GM18867 (cell line): ENCODE results near the gene CHST2.
A peak's percentile ranks its signal among the peaks of the same experiment; 100 is the strongest.

Source experiments
- ATAC-seq: cut with Tn5 transposase; IDR thresholded peaks from one replicate; pipeline ENCODE4 v1.9.1; 2021; ENCODE audit warnings: mild to moderate bottlenecking, moderate library complexity; ENCODE audit not compliant: unreplicated experiment

CHST2 gene

GRCh38 chr3:143098032-143098764, 21.4 kb upstream of the CHST2 start:
- no peak for ATAC-seq

- no peak for ATAC-seq
Measured at GRCh38 chr3:143099210-143099609, 20.4 kb upstream of the CHST2 start.

GRCh38 chr3:143099690-143100089, 19.9 kb upstream of the CHST2 start:
- no peak for ATAC-seq

- no peak for ATAC-seq
Measured at GRCh38 chr3:143100451-143100850, 19.1 kb upstream of the CHST2 start.

GRCh38 chr3:143101792-143102381, 17.7 kb upstream of the CHST2 start:
- ATAC-seq, result no peak

- peak; percentile 53 for ATAC-seq
Measured at GRCh38 chr3:143103652-143104051, 15.9 kb upstream of the CHST2 start.

- no peak for ATAC-seq
Measured at GRCh38 chr3:143105170-143105569, 14.4 kb upstream of the CHST2 start.

GRCh38 chr3:143109861-143110260, 9.7 kb upstream of the CHST2 start:
- ATAC-seq, result no peak

GRCh38 chr3:143110371-143110770, 9.2 kb upstream of the CHST2 start:
- ATAC-seq, result no peak

GRCh38 chr3:143118630-143119008, 952 bp upstream of the CHST2 start:
- no peak for ATAC-seq

GRCh38 chr3:143119974-143120715, 574 bp downstream of the CHST2 start:
- peak; percentile 18 for ATAC-seq

GRCh38 chr3:143120716-143121240, 1.2 kb downstream of the CHST2 start:
- peak; percentile 41 for ATAC-seq

GRCh38 chr3:143121241-143122088, 1.9 kb downstream of the CHST2 start:
- peak; percentile 17 for ATAC-seq

GRCh38 chr3:143122089-143122430, 2.5 kb downstream of the CHST2 start:
- ATAC-seq, result no peak

GRCh38 chr3:143122608-143123352, 3.2 kb downstream of the CHST2 start:
- ATAC-seq, result no peak

GRCh38 chr3:143123353-143123984, 3.9 kb downstream of the CHST2 start:
- ATAC-seq, result no peak

GRCh38 chr3:143124601-143125520, 5.3 kb downstream of the CHST2 start:
- ATAC-seq, result no peak

- no peak for ATAC-seq
Measured at GRCh38 chr3:143127801-143128200, 8.2 kb downstream of the CHST2 start.
